ENCODE measurements around the gene C16orf78.

C16orf78 gene

DNA sequence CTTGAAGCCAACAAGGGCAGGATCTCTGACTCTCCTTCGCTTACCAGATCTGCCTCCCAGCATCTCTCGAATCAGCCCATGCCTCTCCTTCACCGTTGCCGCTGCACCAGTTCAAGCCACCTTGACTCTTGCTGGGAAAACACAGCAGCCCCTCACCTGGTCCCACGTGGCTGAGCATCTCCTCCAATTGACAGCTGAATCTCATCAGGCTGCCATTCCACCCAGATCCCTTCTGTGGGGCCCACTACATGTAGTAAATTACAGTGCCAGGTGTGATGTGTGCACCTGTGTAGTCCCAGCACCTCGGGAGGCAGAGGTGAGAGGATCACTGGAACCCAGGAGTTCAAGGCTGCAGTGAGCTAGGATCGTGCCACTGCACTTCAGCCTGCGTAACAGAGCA lies 37.8 kb upstream of the C16orf78 start:
- no peak for DNase-seq (ENCODE audit: low read depth)
- no peak overlapping the region for H3K4me3 ChIP-seq (ENCODE audit: low read depth, low read length)
- TF ChIP-seq, protein P1, sequence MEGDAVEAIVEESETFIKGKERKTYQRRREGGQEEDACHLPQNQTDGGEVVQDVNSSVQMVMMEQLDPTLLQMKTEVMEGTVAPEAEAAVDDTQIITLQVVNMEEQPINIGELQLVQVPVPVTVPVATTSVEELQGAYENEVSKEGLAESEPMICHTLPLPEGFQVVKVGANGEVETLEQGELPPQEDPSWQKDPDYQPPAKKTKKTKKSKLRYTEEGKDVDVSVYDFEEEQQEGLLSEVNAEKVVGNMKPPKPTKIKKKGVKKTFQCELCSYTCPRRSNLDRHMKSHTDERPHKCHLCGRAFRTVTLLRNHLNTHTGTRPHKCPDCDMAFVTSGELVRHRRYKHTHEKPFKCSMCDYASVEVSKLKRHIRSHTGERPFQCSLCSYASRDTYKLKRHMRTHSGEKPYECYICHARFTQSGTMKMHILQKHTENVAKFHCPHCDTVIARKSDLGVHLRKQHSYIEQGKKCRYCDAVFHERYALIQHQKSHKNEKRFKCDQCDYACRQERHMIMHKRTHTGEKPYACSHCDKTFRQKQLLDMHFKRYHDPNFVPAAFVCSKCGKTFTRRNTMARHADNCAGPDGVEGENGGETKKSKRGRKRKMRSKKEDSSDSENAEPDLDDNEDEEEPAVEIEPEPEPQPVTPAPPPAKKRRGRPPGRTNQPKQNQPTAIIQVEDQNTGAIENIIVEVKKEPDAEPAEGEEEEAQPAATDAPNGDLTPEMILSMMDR (IDR thresholded peaks at IDR 0.05; ENCODE audit: low read depth, low read length, missing control alignments) = no peak

DNA sequence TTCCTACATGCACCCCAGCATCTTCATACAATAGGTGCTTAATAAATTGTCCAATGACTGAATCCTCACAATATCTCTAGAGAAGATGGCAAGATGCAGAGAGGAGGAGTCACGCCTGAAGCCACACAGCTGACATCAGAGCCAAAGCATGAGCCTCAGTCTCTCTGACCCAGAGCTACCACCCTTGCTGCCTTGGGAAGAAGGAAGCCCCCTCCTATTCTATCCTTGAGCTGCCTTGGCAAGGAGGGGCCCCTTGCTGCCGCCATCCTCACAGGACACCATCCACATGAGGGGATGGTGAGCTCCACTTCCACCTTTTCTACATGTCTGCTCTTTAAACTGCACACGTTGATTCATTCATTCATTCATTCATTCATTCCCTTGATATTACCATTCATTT lies 37.0 kb upstream of the C16orf78 start:
- no peak for DNase-seq (ENCODE audit: low read depth)
- TF ChIP-seq, protein P1 (IDR thresholded peaks at IDR 0.05; ENCODE audit: low read depth, low read length, missing control alignments) = no peak
- no peak overlapping the region for H3K4me3 ChIP-seq (ENCODE audit: low read depth, low read length)

DNA sequence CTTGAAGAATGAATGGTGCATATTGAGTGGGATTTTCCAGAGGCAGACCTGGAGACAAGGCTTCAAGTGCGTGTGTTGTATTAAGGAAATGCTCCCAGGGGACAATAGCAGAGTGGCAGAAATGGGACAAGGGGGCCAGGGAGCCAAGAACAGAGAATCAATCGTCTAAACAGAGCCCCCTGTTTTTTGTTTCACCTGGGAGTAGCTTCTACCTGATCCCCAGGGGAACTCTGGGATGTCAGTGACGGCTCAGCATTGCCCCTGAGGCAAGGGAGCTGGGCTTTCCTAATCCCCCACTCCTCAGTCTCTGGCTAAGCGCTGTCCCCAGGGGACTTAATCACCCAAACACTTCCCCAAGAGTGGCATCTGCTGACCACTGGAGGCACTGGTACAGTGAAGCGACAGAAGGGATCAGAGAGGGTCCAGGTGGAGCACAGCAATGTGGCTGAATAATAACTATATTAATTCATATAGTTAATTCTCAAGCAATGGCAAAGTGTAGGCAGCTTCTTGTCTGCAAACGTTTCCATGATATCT lies 35.7 kb upstream of the C16orf78 start:
- no peak for DNase-seq (ENCODE audit: low read depth)
- H3K4me3 ChIP-seq (ENCODE audit: low read depth, low read length) = no peak overlapping the region
- TF ChIP-seq, protein P1 (IDR thresholded peaks at IDR 0.05; ENCODE audit: low read depth, low read length, missing control alignments) = no peak

DNA sequence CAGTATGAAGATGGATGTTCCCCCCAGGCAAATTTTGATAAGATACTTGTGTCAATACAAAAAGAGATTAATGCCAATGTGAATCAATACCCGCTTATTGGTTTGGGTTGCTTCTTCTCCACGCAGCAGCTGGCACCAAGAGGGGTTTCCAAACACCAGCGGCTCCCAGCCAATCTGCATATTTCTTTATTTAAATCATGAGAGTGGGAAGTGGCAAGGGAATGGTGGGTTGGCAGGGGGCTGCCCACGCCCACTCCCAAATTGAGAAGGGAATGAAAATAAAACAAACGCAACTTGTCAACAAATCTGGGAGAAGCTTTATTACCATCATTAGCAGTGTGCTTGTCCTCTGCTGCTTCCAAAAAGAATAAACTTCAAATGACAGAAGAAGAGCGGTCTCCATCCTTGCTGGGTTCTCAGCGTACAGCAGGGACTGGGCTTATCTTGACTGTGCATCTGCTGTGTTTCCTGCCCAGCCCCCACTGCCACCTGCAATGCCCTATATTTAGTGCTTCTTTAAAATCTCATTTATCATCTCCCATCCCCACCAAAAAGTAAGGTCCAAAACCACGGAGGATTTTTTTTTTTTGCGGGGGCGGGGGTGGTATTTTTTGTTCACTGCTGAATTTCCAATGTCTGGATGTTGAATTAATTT lies 34.9 kb upstream of the C16orf78 start:
- H3K4me3 ChIP-seq (ENCODE audit: low read depth, low read length) = no peak overlapping the region
- TF ChIP-seq, protein P1 (IDR thresholded peaks at IDR 0.05; ENCODE audit: low read depth, low read length, missing control alignments) = no peak
- no peak for DNase-seq (ENCODE audit: low read depth)

DNA sequence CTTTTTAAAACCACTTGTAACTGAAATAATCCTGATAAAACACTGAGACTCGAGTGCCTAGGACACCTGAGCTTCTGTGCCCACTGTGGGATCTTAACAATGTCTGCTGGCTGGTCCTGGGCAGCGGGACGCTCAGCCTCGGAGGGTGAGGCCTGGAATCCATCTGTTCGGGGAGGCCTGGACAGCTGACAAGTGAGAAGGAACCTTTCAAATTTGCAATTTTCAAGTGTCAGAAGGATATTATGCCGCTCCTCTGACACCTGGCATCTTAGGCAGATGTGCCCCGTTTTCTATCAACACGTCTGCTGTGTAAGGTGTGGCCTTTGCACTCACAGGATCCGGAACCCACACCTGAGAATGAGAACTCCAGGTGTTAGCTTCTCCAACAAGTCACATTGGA lies 33.1 kb upstream of the C16orf78 start:
- DNase-seq (ENCODE audit: low read depth) = no peak
- TF ChIP-seq, protein P1 (IDR thresholded peaks at IDR 0.05; ENCODE audit: low read depth, low read length, missing control alignments) = no peak
- H3K4me3 ChIP-seq (ENCODE audit: low read depth, low read length) = no peak overlapping the region

DNA sequence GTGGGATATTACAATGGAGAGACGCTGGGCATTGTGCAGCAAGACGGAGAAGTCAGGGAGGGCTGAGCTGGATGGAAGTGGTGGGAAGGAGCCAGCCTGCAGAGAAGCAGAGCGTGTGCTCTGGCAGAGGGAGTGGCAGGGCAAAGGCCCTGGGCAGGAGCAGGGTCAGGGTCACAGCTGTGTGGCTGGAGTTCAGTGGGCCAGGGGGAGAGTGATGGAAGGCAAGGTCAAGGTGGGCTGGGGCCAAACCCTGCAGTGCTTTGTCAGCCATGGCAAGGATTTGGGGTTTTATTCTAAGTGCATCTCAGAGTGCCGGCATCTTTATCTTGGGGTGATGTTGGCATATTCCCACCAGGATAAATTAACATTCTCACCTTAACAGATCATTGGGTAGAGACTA lies 31.9 kb upstream of the C16orf78 start:
- TF ChIP-seq, protein P1 (IDR thresholded peaks at IDR 0.05; ENCODE audit: low read depth, low read length, missing control alignments) = no peak
- no peak for DNase-seq (ENCODE audit: low read depth)
- H3K4me3 ChIP-seq (ENCODE audit: low read depth, low read length) = no peak overlapping the region
